ENCODE measurements around the gene IGFBP5. TPM values are rescaled to one million over a fixed set of nuclear protein-coding genes. Genes with fewer than 3 reads are reported as not detected.

The IGFBP5 gene
- total and polyA plus RNA-seq, 12 donors, result 67.1 to 267 (median 152) TPM

GRCh38 chr2:216740557-216741222 is 45.3 kb upstream of the IGFBP5 start:
- no peak for TF ChIP-seq CTCF (IDR thresholded peaks at IDR 0.05)
- intact Hi-C loops (cut with DNase I), result no loop called here
- ATAC-seq (peak; percentile 50 to 85 (median 61)), DNase-seq (peak; percentile 20 to 35)
- Histone ChIP-seq H3K4me3 (no peak overlapping the region), H3K4me1 (peaks cover 0 to 21% (median 3%) of the 10 kb centered on the region in 9 donors), H3K36me3 (no peaks in the 10 kb centered on the region), H3K27me3 (no peaks in the 10 kb centered on the region), H3K27ac (peak overlapping the region in 8 of 10 donors; percentile 1 to 58 (median 36)), H3K9me3 (no peaks in the 10 kb centered on the region)
- 78 to 79% methylated on average over 6 of the region's 6 CpGs for WGBS, 2 donors

- intact Hi-C loops (cut with DNase I), result no loop called here
- DNase-seq (no peak), ATAC-seq (no peak)
- H3K36me3 ChIP-seq, result no peaks in the 10 kb centered on the region
- no peak overlapping the region for H3K4me3 ChIP-seq
- no peaks in the 10 kb centered on the region for H3K9me3 ChIP-seq
- WGBS, 2 donors, result 94 to 96% methylated on average over 3 of the region's 3 CpGs
- H3K4me1 ChIP-seq, result peaks cover 0 to 30% (median 12%) of the 10 kb centered on the region in 9 donors
- no peaks in the 10 kb centered on the region for H3K27me3 ChIP-seq
- no peak for TF ChIP-seq CTCF (IDR thresholded peaks at IDR 0.05)
- no peak overlapping the region for H3K27ac ChIP-seq
Measured at GRCh38 chr2:216739035-216739434, 43.7 kb upstream of the IGFBP5 start.

GRCh38 chr2:216737676-216738075 is 42.3 kb upstream of the IGFBP5 start:
- Histone ChIP-seq H3K36me3 (no peaks in the 10 kb centered on the region), H3K9me3 (no peaks in the 10 kb centered on the region), H3K27ac (no peak overlapping the region), H3K27me3 (no peaks in the 10 kb centered on the region), H3K4me1 (peaks cover 0 to 30% (median 12%) of the 10 kb centered on the region in 9 donors), H3K4me3 (no peak overlapping the region)
- DNase-seq (no peak), ATAC-seq (no peak)
- no peak for TF ChIP-seq CTCF (IDR thresholded peaks at IDR 0.05)
- 91 to 95% methylated on average over 4 of the region's 4 CpGs for WGBS, 2 donors
- intact Hi-C loops (cut with DNase I), result no loop called here

- peaks cover 0 to 28% (median 12%) of the 10 kb centered on the region in 9 donors for H3K4me1 ChIP-seq
- WGBS, 2 donors, result 2 to 88% methylated on average over 1 of the region's 1 CpG
- TF ChIP-seq CTCF (IDR thresholded peaks at IDR 0.05), result no peak
- no peak overlapping the region for H3K4me3 ChIP-seq
- no peaks in the 10 kb centered on the region for H3K9me3 ChIP-seq
- H3K36me3 ChIP-seq, result no peaks in the 10 kb centered on the region
- no peak for ATAC-seq
- no peak for DNase-seq
- intact Hi-C loops (cut with DNase I), result no loop called here
- H3K27ac ChIP-seq, result no peak overlapping the region
- H3K27me3 ChIP-seq, result no peaks in the 10 kb centered on the region
Measured at GRCh38 chr2:216736326-216736725, 41.0 kb upstream of the IGFBP5 start.

Measured in heart right ventricle (tissue), 16 donors.